ENCODE data around the gene LRIG1.

The LRIG1 gene

GRCh38 chr3:66506154-66506553 is 5.3 kb upstream of the LRIG1 start:
- DNase-seq (ENCODE audit: low spot score): no peak

- DNase-seq (ENCODE audit: low spot score): no peak
These were observed 4.2 kb upstream of the LRIG1 start for GRCh38 chr3:66504850-66505641.

GRCh38 chr3:66502981-66503380 is 2.2 kb upstream of the LRIG1 start:
- DNase-seq (ENCODE audit: low spot score): no peak

- DNase-seq (ENCODE audit: low spot score): no peak
These were observed 1.5 kb upstream of the LRIG1 start for GRCh38 chr3:66502245-66502874.

GRCh38 chr3:66501483-66502244 is 842 bp upstream of the LRIG1 start:
- no peak for DNase-seq (ENCODE audit: low spot score)

GRCh38 chr3:66499881-66500575 is 794 bp downstream of the LRIG1 start:
- no peak for DNase-seq (ENCODE audit: low spot score)

GRCh38 chr3:66498687-66499621 is 1.9 kb downstream of the LRIG1 start:
- no peak for DNase-seq (ENCODE audit: low spot score)

- DNase-seq (ENCODE audit: low spot score): no peak
These were observed 2.7 kb downstream of the LRIG1 start for GRCh38 chr3:66497985-66498671.

- DNase-seq (ENCODE audit: low spot score): peak; percentile 29
These were observed 3.4 kb downstream of the LRIG1 start for GRCh38 chr3:66497288-66497984.

- no peak for DNase-seq (ENCODE audit: low spot score)
These were observed 4.1 kb downstream of the LRIG1 start for GRCh38 chr3:66496746-66497145.

GRCh38 chr3:66496301-66496700 is 4.5 kb downstream of the LRIG1 start:
- DNase-seq (ENCODE audit: low spot score): no peak

- DNase-seq (ENCODE audit: low spot score): no peak
These were observed 5.2 kb downstream of the LRIG1 start for GRCh38 chr3:66495668-66496045.

- no peak for DNase-seq (ENCODE audit: low spot score)
These were observed 5.7 kb downstream of the LRIG1 start for GRCh38 chr3:66494959-66495667.

GRCh38 chr3:66493458-66494099 is 7.2 kb downstream of the LRIG1 start:
- DNase-seq (ENCODE audit: low spot score): no peak

- DNase-seq (ENCODE audit: low spot score): peak; percentile 16
These were observed 8.2 kb downstream of the LRIG1 start for GRCh38 chr3:66492672-66493071.

GRCh38 chr3:66492071-66492470 is 8.8 kb downstream of the LRIG1 start:
- DNase-seq (ENCODE audit: low spot score): no peak

- DNase-seq (ENCODE audit: low spot score): no peak
These were observed 9.8 kb downstream of the LRIG1 start for GRCh38 chr3:66490984-66491383.

- DNase-seq (ENCODE audit: low spot score): no peak
These were observed 10.6 kb downstream of the LRIG1 start for GRCh38 chr3:66490214-66490613.

GRCh38 chr3:66489581-66489980 is 11.2 kb downstream of the LRIG1 start:
- DNase-seq (ENCODE audit: low spot score): no peak
